Activated CD8-positive, alpha-beta T cell treated with anti-CD3 and anti-CD28 coated beads for 36 hours (primary cell): ENCODE results near the gene FOXQ1. TPM values are rescaled to one million over a fixed set of nuclear protein-coding genes. Genes with fewer than 3 reads are reported as not detected.

Experiments
- ATAC-seq: fragments of 200-7000 bp; cut with Tn5 transposase; one replicate; pipeline ENCODE4 v1.10.0; 2021; ENCODE audit warnings: mild to moderate bottlenecking, moderate library complexity
- CTCF ChIA-PET: fragments of 350-600 bp; sonication (Branson Sonifier 250); formaldehyde crosslinking; loops from one replicate; lab custom pipeline; 2021; ENCODE audit warnings: antibody characterized with exemption; lab: Charles Lee
- POLR2A ChIA-PET: fragments of 350-600 bp; sonication (Branson Sonifier 250); formaldehyde crosslinking; loops from one replicate; lab custom pipeline; 2021; ENCODE audit warnings: antibody characterized with exemption; lab: Charles Lee
- DNase-seq: peaks from one replicate; pipeline ENCODE4 v3.0.0-alpha.2; 2020
- H3K27ac Mint-ChIP-seq: one replicate; pipeline ENCODE4 v1.8.0; 2021; ENCODE audit warnings: mild to moderate bottlenecking, mixed read lengths
- H3K27me3 Mint-ChIP-seq: one replicate; pipeline ENCODE4 v1.8.0; 2021; ENCODE audit warnings: mixed read lengths
- H3K36me3 Mint-ChIP-seq: one replicate; pipeline ENCODE4 v1.8.0; 2021; ENCODE audit warnings: low read depth, mixed read lengths
- H3K4me1 Mint-ChIP-seq: one replicate; pipeline ENCODE4 v1.8.0; 2021; ENCODE audit warnings: low read depth, mixed read lengths
- H3K4me3 Mint-ChIP-seq: one replicate; pipeline ENCODE4 v1.8.0; 2021; ENCODE audit warnings: mild to moderate bottlenecking, moderate library complexity, mixed read lengths
- H3K9me3 Mint-ChIP-seq: one replicate; pipeline ENCODE4 v1.8.0; 2021; ENCODE audit warnings: mixed read lengths
- intact Hi-C: fragments of 100-400 bp; cut with micrococcal nuclease; formaldehyde crosslinking; loops from one replicate; pipeline ENCODE4 v1.10.0; 2022
- total RNA-seq, 2 experiments: library from RNA; stranded (reverse); gene quantifications; one replicate each; pipeline ENCODE4 v1.2.3, GENCODE V29; 2021
- TF ChIP-seq, protein P1 (sequence below): fragments of 200-600 bp; IDR thresholded peaks from one replicate; pipeline ENCODE4 v1.8.0; 2022; ENCODE audit warnings: antibody characterized with exemption, mild to moderate bottlenecking

The FOXQ1 gene
- total RNA-seq, 2 experiments from 2014 or later = not detected

DNA sequence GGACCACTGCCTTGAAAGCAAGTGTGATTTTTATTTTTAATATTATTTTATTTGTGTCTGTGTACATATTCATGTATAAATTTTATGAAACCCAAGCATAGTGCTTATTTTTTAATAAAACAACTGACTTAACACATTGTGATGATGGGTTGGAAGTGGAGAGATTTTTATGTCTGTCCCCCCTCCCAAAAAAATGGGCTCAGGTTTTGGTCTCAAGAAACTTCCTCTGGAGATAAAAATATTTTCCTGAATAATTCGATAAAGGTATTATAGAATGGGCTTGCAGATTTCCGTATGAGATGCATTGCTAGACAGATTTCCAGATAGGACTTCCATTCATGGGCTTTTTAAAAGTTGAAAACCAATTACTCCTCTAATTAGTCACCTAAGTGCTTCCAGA, 2.7 kb downstream of the FOXQ1 start:
- CTCF ChIA-PET = no interaction called here
- H3K4me1 Mint-ChIP-seq = peaks cover 15% of the 10 kb centered on the region
- intact Hi-C loops = loop anchor here (5.0 kb wide), 1 partner anchor 63 kb away; no protein-coding TSS in a partner anchor
- H3K4me3 Mint-ChIP-seq = no peak overlapping the region
- POLR2A ChIA-PET = interaction anchor here (0.6 kb wide), 1 partner anchor 765 kb away, joined by 3 read pairs; no protein-coding TSS in a partner anchor
- no peaks in the 10 kb centered on the region for H3K9me3 Mint-ChIP-seq
- no peaks in the 10 kb centered on the region for H3K36me3 Mint-ChIP-seq
- ATAC-seq (no peak), DNase-seq (no peak)
- H3K27ac Mint-ChIP-seq = no peak overlapping the region
- TF ChIP-seq, protein P1, sequence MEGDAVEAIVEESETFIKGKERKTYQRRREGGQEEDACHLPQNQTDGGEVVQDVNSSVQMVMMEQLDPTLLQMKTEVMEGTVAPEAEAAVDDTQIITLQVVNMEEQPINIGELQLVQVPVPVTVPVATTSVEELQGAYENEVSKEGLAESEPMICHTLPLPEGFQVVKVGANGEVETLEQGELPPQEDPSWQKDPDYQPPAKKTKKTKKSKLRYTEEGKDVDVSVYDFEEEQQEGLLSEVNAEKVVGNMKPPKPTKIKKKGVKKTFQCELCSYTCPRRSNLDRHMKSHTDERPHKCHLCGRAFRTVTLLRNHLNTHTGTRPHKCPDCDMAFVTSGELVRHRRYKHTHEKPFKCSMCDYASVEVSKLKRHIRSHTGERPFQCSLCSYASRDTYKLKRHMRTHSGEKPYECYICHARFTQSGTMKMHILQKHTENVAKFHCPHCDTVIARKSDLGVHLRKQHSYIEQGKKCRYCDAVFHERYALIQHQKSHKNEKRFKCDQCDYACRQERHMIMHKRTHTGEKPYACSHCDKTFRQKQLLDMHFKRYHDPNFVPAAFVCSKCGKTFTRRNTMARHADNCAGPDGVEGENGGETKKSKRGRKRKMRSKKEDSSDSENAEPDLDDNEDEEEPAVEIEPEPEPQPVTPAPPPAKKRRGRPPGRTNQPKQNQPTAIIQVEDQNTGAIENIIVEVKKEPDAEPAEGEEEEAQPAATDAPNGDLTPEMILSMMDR = no peak
- H3K27me3 Mint-ChIP-seq = peaks cover 49% of the 10 kb centered on the region

DNA sequence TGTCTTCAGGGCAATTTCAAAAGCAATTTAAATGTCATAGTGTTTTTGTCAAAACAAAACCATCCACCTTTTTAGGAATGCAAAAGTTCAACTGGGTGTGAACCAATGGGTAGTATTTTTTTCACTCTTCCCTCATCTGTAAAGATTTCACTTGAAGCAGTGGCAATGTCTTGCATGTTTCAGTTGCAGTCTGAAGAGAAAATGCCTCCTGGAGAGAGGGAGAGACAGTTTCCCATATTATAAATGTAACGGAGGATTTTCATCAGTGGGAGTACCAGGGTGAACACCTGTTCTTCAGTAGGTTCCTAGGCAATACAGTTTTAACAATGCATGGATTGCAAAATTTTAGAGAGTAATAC, 3.3 kb downstream of the FOXQ1 start:
- DNase-seq (no peak), ATAC-seq (no peak)
- H3K4me1 Mint-ChIP-seq = peaks cover 15% of the 10 kb centered on the region
- H3K9me3 Mint-ChIP-seq = no peaks in the 10 kb centered on the region
- TF ChIP-seq, protein P1 = no peak
- intact Hi-C loops = no loop called here
- ChIA-PET CTCF (no interaction called here), POLR2A (interaction anchor here (0.6 kb wide), 1 partner anchor 765 kb away, joined by 3 read pairs; no protein-coding TSS in a partner anchor)
- no peaks in the 10 kb centered on the region for H3K36me3 Mint-ChIP-seq
- H3K27ac Mint-ChIP-seq = no peak overlapping the region
- no peak overlapping the region for H3K4me3 Mint-ChIP-seq
- peaks cover 44% of the 10 kb centered on the region for H3K27me3 Mint-ChIP-seq

DNA sequence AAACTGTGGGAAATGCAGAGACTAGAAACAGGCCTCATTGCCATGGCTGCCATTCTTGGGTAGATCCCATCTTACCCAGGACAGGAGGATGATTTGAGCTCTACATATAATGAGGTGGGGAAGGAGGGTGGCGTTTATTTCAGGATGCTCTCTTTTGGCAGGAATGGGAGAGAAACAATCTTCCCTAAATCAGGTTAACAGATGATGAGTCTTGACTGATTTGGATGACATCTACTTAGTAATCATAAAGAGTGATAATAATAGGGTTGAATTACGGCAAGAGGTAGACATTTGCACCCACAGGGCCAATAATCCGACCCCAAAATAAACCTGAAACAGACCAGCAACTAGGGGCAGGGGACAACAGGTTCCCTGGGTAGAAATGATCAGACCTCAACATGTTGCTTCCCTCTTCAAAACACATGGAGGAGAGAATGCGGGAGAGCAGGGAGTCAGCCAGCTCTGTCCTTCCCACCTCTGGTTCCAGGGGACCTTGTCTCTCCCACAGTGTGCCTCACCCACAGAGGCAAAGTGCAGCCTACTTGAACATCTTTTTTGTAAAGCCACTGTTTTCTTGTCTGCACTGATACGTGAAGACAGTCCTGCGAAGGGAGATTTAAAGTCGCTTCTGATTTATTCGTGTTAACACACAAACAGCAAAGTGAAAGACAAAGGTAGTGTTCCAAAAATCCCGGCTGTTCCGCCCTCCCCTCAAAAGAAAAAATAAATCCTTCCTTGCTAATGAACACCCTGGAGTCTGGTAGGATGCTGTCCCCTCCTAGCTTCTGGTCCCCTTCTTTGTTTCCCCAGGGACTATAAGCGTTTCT, 3.9 kb downstream of the FOXQ1 start:
- Mint-ChIP-seq H3K4me1 (peaks cover 15% of the 10 kb centered on the region), H3K36me3 (no peaks in the 10 kb centered on the region), H3K27me3 (peaks cover 39% of the 10 kb centered on the region), H3K27ac (no peak overlapping the region), H3K9me3 (no peaks in the 10 kb centered on the region), H3K4me3 (no peak overlapping the region)
- intact Hi-C loops = no loop called here
- ChIA-PET POLR2A (interaction anchor here (0.6 to 0.8 kb wide), 2 partner anchors 721 to 766 kb away, joined by 3 read pairs; no protein-coding TSS in a partner anchor), CTCF (interaction anchor here (0.8 kb wide), 1 partner anchor 81 kb away, joined by 3 read pairs; no protein-coding TSS in a partner anchor)
- ATAC-seq (no peak), DNase-seq (no peak)
- TF ChIP-seq, protein P1 = no peak

DNA sequence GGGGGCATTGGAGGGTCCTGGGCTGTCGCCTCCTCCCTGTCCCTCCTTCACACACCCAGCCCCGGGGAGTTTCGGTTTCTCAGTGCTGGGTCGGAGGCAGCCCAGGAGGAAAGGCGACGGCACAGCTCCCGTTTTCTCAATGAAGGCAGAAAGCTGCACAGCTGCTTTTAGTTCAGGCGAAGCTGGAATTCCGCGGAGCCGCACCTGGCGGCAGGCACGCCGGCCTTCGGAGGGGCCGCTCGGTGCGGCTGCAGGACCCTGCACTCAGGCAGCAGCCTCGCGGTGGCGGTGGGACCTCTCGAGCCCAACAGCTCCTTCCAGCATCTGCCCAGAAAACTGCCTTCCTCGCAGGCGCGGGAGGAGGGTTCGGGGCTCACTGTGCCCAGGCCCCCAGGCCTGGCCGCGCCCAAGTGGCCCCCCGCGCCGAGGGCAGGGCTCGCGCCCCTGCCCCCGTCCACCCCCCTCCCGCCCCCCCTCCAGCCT, 4.6 kb downstream of the FOXQ1 start:
- TF ChIP-seq, protein P1 = no peak
- peak; percentile 9 for DNase-seq
- ChIA-PET POLR2A (interaction anchor here (0.8 kb wide), 1 partner anchor 721 kb away, joined by 3 read pairs; no protein-coding TSS in a partner anchor), CTCF (interaction anchor here (0.8 kb wide), 1 partner anchor 80 kb away, joined by 3 read pairs; no protein-coding TSS in a partner anchor)
- intact Hi-C loops = no loop called here
- peaks cover 32% of the 10 kb centered on the region for H3K27me3 Mint-ChIP-seq
- H3K4me1 Mint-ChIP-seq = peaks cover 15% of the 10 kb centered on the region
- H3K4me3 Mint-ChIP-seq = no peak overlapping the region
- no peaks in the 10 kb centered on the region for H3K9me3 Mint-ChIP-seq
- peak; percentile 24 for ATAC-seq
- H3K36me3 Mint-ChIP-seq = no peaks in the 10 kb centered on the region
- H3K27ac Mint-ChIP-seq = no peak overlapping the region
